ENCODE measurements around the gene ME3.
A peak's percentile ranks its signal among the peaks of the same experiment; 100 is the strongest.

Gene ME3

GRCh38 chr11:86672007-86672621 lies at the start of gene ME3:
TSS of gene ME3 (minus strand) at chr11:86672616.
- Mint-ChIP-seq H3K27ac (peak within 1 kb of the TSS; percentile 62), H3K36me3 (no peaks in the 10 kb centered on the region), H3K4me3 (peak within 1 kb of the TSS; percentile 83), H3K27me3 (peaks cover 19% of the 10 kb centered on the region), H3K9me3 (ENCODE audit: low read depth) (no peaks in the 10 kb centered on the region), H3K4me1 (ENCODE audit: low read depth) (peaks cover 11% of the 10 kb centered on the region)

- H3K9me3 Mint-ChIP-seq (ENCODE audit: low read depth): peaks cover 21% of the 10 kb centered on the region
- H3K4me3 Mint-ChIP-seq: no peak overlapping the region
- no peaks in the 10 kb centered on the region for H3K4me1 Mint-ChIP-seq (ENCODE audit: low read depth)
- no peaks in the 10 kb centered on the region for H3K36me3 Mint-ChIP-seq
- no peak overlapping the region for H3K27ac Mint-ChIP-seq
- H3K27me3 Mint-ChIP-seq: peaks cover 3% of the 10 kb centered on the region
These were observed 49.6 kb upstream of the ME3 start for GRCh38 chr11:86722006-86722405.

GRCh38 chr11:86720546-86720945 lies 48.1 kb upstream of the ME3 start:
- no peak overlapping the region for H3K4me3 Mint-ChIP-seq
- no peaks in the 10 kb centered on the region for H3K4me1 Mint-ChIP-seq (ENCODE audit: low read depth)
- peaks cover 21% of the 10 kb centered on the region for H3K9me3 Mint-ChIP-seq (ENCODE audit: low read depth)
- no peaks in the 10 kb centered on the region for H3K36me3 Mint-ChIP-seq
- no peak overlapping the region for H3K27ac Mint-ChIP-seq
- peaks cover 3% of the 10 kb centered on the region for H3K27me3 Mint-ChIP-seq

GRCh38 chr11:86719781-86720463 lies 47.5 kb upstream of the ME3 start:
- H3K4me3 Mint-ChIP-seq: no peak overlapping the region
- H3K4me1 Mint-ChIP-seq (ENCODE audit: low read depth): no peaks in the 10 kb centered on the region
- peaks cover 4% of the 10 kb centered on the region for H3K27me3 Mint-ChIP-seq
- peaks cover 21% of the 10 kb centered on the region for H3K9me3 Mint-ChIP-seq (ENCODE audit: low read depth)
- H3K36me3 Mint-ChIP-seq: no peaks in the 10 kb centered on the region
- no peak overlapping the region for H3K27ac Mint-ChIP-seq

GRCh38 chr11:86718999-86719398 lies 46.6 kb upstream of the ME3 start:
- peaks cover 4% of the 10 kb centered on the region for H3K27me3 Mint-ChIP-seq
- no peak overlapping the region for H3K4me3 Mint-ChIP-seq
- peaks cover 21% of the 10 kb centered on the region for H3K9me3 Mint-ChIP-seq (ENCODE audit: low read depth)
- H3K36me3 Mint-ChIP-seq: no peaks in the 10 kb centered on the region
- no peaks in the 10 kb centered on the region for H3K4me1 Mint-ChIP-seq (ENCODE audit: low read depth)
- no peak overlapping the region for H3K27ac Mint-ChIP-seq

- Mint-ChIP-seq H3K27ac (no peak overlapping the region), H3K36me3 (no peaks in the 10 kb centered on the region), H3K4me1 (ENCODE audit: low read depth) (no peaks in the 10 kb centered on the region), H3K27me3 (peaks cover 4% of the 10 kb centered on the region), H3K9me3 (ENCODE audit: low read depth) (peaks cover 21% of the 10 kb centered on the region), H3K4me3 (no peak overlapping the region)
These were observed 46.1 kb upstream of the ME3 start for GRCh38 chr11:86718521-86718920.

GRCh38 chr11:86717817-86718501 lies 45.5 kb upstream of the ME3 start:
- no peak overlapping the region for H3K27ac Mint-ChIP-seq
- peaks cover 16% of the 10 kb centered on the region for H3K9me3 Mint-ChIP-seq (ENCODE audit: low read depth)
- H3K36me3 Mint-ChIP-seq: no peaks in the 10 kb centered on the region

GRCh38 chr11:86715611-86716010 lies 43.2 kb upstream of the ME3 start:
- Mint-ChIP-seq H3K27ac (no peak overlapping the region), H3K36me3 (no peaks in the 10 kb centered on the region), H3K9me3 (ENCODE audit: low read depth) (no peaks in the 10 kb centered on the region), H3K27me3 (peaks cover 3% of the 10 kb centered on the region), H3K4me1 (ENCODE audit: low read depth) (no peaks in the 10 kb centered on the region), H3K4me3 (no peak overlapping the region)

More at GRCh38 chr11:86717817-86718501, 45.5 kb upstream of the ME3 start:
- Mint-ChIP-seq H3K27me3 (peaks cover 4% of the 10 kb centered on the region), H3K4me1 (ENCODE audit: low read depth) (no peaks in the 10 kb centered on the region), H3K4me3 (no peak overlapping the region)

GRCh38 chr11:86713552-86713951 lies 41.1 kb upstream of the ME3 start:
- Mint-ChIP-seq H3K27ac (no peak overlapping the region), H3K4me3 (no peak overlapping the region), H3K4me1 (ENCODE audit: low read depth) (no peaks in the 10 kb centered on the region), H3K27me3 (peaks cover 2% of the 10 kb centered on the region), H3K36me3 (no peaks in the 10 kb centered on the region), H3K9me3 (ENCODE audit: low read depth) (no peaks in the 10 kb centered on the region)

GRCh38 chr11:86710936-86711335 lies 38.5 kb upstream of the ME3 start:
- Mint-ChIP-seq H3K36me3 (no peaks in the 10 kb centered on the region), H3K4me1 (ENCODE audit: low read depth) (no peaks in the 10 kb centered on the region), H3K9me3 (ENCODE audit: low read depth) (no peaks in the 10 kb centered on the region), H3K27me3 (peaks cover 1% of the 10 kb centered on the region), H3K4me3 (no peak overlapping the region), H3K27ac (no peak overlapping the region)

- no peak overlapping the region for H3K4me3 Mint-ChIP-seq
- H3K27ac Mint-ChIP-seq: no peak overlapping the region
- H3K4me1 Mint-ChIP-seq (ENCODE audit: low read depth): no peaks in the 10 kb centered on the region
- H3K9me3 Mint-ChIP-seq (ENCODE audit: low read depth): no peaks in the 10 kb centered on the region
- no peaks in the 10 kb centered on the region for H3K36me3 Mint-ChIP-seq
- no peaks in the 10 kb centered on the region for H3K27me3 Mint-ChIP-seq
These were observed 36.3 kb upstream of the ME3 start for GRCh38 chr11:86708669-86709068.

GRCh38 chr11:86706338-86707131 lies 34.1 kb upstream of the ME3 start:
- Mint-ChIP-seq H3K27me3 (peaks cover 1% of the 10 kb centered on the region), H3K4me3 (no peak overlapping the region), H3K4me1 (ENCODE audit: low read depth) (no peaks in the 10 kb centered on the region)

GRCh38 chr11:86704710-86705109 lies 32.3 kb upstream of the ME3 start:
- Mint-ChIP-seq H3K4me3 (no peak overlapping the region), H3K9me3 (ENCODE audit: low read depth) (no peaks in the 10 kb centered on the region), H3K4me1 (ENCODE audit: low read depth) (no peaks in the 10 kb centered on the region), H3K27ac (no peak overlapping the region), H3K27me3 (peaks cover 1% of the 10 kb centered on the region), H3K36me3 (no peaks in the 10 kb centered on the region)

More at GRCh38 chr11:86706338-86707131, 34.1 kb upstream of the ME3 start:
- H3K27ac Mint-ChIP-seq: no peak overlapping the region
- H3K36me3 Mint-ChIP-seq: no peaks in the 10 kb centered on the region
- no peaks in the 10 kb centered on the region for H3K9me3 Mint-ChIP-seq (ENCODE audit: low read depth)

GRCh38 chr11:86703987-86704386 lies 31.6 kb upstream of the ME3 start:
- no peaks in the 10 kb centered on the region for H3K4me1 Mint-ChIP-seq (ENCODE audit: low read depth)

More at GRCh38 chr11:86703987-86704386, 31.6 kb upstream of the ME3 start:
- no peak overlapping the region for H3K4me3 Mint-ChIP-seq
- H3K9me3 Mint-ChIP-seq (ENCODE audit: low read depth): no peaks in the 10 kb centered on the region
- H3K27me3 Mint-ChIP-seq: peaks cover 1% of the 10 kb centered on the region
- H3K27ac Mint-ChIP-seq: no peak overlapping the region
- no peaks in the 10 kb centered on the region for H3K36me3 Mint-ChIP-seq

Measured in activated naive CD8-positive, alpha-beta T cell (primary cell).